ENCODE results near the gene ROR1. TPM values are rescaled to one million over a fixed set of nuclear protein-coding genes. Genes with fewer than 3 reads are reported as not detected.

ROR1 gene
- total RNA-seq, 1 donor = 52.5 TPM

DNA sequence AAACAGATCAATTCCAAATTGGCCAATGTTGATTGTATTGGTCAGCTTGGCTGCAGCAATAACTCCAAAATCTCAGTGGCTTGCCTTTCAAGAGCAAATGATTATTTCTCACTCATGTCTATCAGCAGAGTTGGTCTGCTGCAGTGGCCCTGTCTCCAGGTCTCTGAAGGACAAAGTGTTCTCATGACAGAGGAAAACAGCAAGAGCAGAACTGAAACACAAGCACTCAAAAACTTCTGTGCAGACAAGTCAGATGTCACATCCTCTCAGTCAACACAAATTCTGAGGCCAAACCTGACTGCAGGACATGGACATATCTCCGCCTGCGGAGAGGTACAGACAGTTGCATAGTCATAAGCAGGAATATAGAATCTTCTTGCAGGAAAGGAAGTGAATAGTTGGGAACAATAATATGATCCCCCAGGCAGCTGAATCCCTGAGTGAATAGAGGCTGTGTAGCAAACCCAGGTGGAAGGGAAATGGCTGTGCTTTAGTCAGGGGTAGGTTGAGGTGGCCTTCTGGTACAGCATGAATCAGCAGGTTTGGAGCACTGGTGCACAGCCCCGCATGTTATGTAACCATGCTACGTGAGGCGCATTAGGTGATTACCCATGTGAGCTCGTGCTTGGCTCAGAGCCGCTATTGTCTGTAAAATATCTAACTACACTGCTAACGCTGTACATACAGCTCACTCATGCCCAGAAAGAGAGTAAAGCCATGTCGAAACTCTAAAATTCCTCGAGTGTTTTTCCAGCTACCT, 412.5 kb downstream of the ROR1 start:
- TF ChIP-seq, protein P1, sequence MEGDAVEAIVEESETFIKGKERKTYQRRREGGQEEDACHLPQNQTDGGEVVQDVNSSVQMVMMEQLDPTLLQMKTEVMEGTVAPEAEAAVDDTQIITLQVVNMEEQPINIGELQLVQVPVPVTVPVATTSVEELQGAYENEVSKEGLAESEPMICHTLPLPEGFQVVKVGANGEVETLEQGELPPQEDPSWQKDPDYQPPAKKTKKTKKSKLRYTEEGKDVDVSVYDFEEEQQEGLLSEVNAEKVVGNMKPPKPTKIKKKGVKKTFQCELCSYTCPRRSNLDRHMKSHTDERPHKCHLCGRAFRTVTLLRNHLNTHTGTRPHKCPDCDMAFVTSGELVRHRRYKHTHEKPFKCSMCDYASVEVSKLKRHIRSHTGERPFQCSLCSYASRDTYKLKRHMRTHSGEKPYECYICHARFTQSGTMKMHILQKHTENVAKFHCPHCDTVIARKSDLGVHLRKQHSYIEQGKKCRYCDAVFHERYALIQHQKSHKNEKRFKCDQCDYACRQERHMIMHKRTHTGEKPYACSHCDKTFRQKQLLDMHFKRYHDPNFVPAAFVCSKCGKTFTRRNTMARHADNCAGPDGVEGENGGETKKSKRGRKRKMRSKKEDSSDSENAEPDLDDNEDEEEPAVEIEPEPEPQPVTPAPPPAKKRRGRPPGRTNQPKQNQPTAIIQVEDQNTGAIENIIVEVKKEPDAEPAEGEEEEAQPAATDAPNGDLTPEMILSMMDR (IDR thresholded peaks at IDR 0.05; ENCODE audit: extremely low read depth, low read depth, low read length) = no peak
- H4K20me1 ChIP-seq (ENCODE audit: insufficient read depth, low read length) = no peaks in the 10 kb centered on the region
- no peak overlapping the region for H3K27ac ChIP-seq (ENCODE audit: low read depth, low read length)
- H3K4me2 ChIP-seq (ENCODE audit: insufficient read depth, low read length) = no peak overlapping the region
- H3K36me3 ChIP-seq (ENCODE audit: insufficient read depth, low read length) = no peaks in the 10 kb centered on the region
- no peak overlapping the region for H2AFZ ChIP-seq (ENCODE audit: low read length)
- H3K79me2 ChIP-seq (ENCODE audit: insufficient read depth, low read length) = no peaks in the 10 kb centered on the region
- H3K9me3 ChIP-seq (ENCODE audit: low read depth, low read length) = no peaks in the 10 kb centered on the region
- no peak for DNase-seq (ENCODE audit: insufficient read length, low spot score, missing footprints)
- H3K27me3 ChIP-seq (ENCODE audit: insufficient read depth, low read length) = no peaks in the 10 kb centered on the region
- H3K4me3 ChIP-seq (ENCODE audit: insufficient read depth, low read length) = no peak overlapping the region
- peaks cover 10% of the 10 kb centered on the region for H3K4me1 ChIP-seq (ENCODE audit: insufficient read depth, low read length)

DNA sequence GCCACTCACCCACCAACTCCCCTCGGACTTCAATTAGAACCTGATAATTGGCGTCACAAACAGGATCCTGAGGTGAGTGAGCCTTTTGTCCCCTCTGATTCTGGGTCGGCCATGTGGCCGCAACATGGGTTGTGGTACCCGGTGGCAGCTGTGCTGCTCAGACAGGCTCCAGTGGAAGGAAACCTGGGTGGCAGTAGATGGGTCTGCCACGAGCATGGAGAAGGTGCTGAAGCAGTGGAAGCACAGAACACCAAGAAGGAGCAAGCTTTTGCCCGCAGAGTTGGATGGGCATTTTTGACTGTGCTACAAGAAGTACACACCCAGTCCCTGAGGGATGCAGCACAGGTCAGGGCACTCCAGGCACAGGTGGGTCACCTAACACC, 413.1 kb downstream of the ROR1 start:
- H4K20me1 ChIP-seq (ENCODE audit: insufficient read depth, low read length) = no peaks in the 10 kb centered on the region
- no peaks in the 10 kb centered on the region for H3K27me3 ChIP-seq (ENCODE audit: insufficient read depth, low read length)
- H3K4me2 ChIP-seq (ENCODE audit: insufficient read depth, low read length) = no peak overlapping the region
- H3K4me1 ChIP-seq (ENCODE audit: insufficient read depth, low read length) = peaks cover 10% of the 10 kb centered on the region
- TF ChIP-seq, protein P1 (IDR thresholded peaks at IDR 0.05; ENCODE audit: extremely low read depth, low read depth, low read length) = no peak
- no peaks in the 10 kb centered on the region for H3K79me2 ChIP-seq (ENCODE audit: insufficient read depth, low read length)
- no peak for DNase-seq (ENCODE audit: insufficient read length, low spot score, missing footprints)
- no peak overlapping the region for H3K4me3 ChIP-seq (ENCODE audit: insufficient read depth, low read length)
- no peaks in the 10 kb centered on the region for H3K36me3 ChIP-seq (ENCODE audit: insufficient read depth, low read length)
- no peak overlapping the region for H2AFZ ChIP-seq (ENCODE audit: low read length)
- H3K9me3 ChIP-seq (ENCODE audit: low read depth, low read length) = no peaks in the 10 kb centered on the region
- H3K27ac ChIP-seq (ENCODE audit: low read depth, low read length) = no peak overlapping the region

DNA sequence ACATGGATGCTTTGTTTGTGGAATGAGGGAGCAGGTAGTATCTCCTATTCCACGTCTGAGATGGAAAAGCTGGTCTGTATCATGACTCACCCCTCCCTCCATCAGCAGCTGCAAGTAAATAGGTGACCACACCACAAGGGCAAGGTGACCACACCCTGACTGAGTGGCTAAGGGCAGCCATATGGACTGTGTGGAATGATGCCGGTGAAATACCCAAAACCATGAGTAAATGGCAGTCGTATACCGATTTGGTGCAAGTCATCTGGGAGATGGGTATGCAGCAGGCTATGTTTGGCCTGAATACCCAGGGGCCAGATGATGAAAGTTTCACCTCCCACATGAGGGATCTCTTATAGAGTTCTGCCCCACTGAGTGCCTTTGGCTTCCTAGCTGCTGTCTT, 413.8 kb downstream of the ROR1 start:
- H3K9me3 ChIP-seq (ENCODE audit: low read depth, low read length) = no peaks in the 10 kb centered on the region
- TF ChIP-seq, protein P1 (IDR thresholded peaks at IDR 0.05; ENCODE audit: extremely low read depth, low read depth, low read length) = no peak
- H3K4me2 ChIP-seq (ENCODE audit: insufficient read depth, low read length) = no peak overlapping the region
- H4K20me1 ChIP-seq (ENCODE audit: insufficient read depth, low read length) = no peaks in the 10 kb centered on the region
- no peak overlapping the region for H3K4me3 ChIP-seq (ENCODE audit: insufficient read depth, low read length)
- H2AFZ ChIP-seq (ENCODE audit: low read length) = no peak overlapping the region
- no peaks in the 10 kb centered on the region for H3K79me2 ChIP-seq (ENCODE audit: insufficient read depth, low read length)
- H3K36me3 ChIP-seq (ENCODE audit: insufficient read depth, low read length) = no peaks in the 10 kb centered on the region
- no peak for DNase-seq (ENCODE audit: insufficient read length, low spot score, missing footprints)
- peaks cover 10% of the 10 kb centered on the region for H3K4me1 ChIP-seq (ENCODE audit: insufficient read depth, low read length)
- H3K27me3 ChIP-seq (ENCODE audit: insufficient read depth, low read length) = no peaks in the 10 kb centered on the region
- H3K27ac ChIP-seq (ENCODE audit: low read depth, low read length) = no peak overlapping the region

DNA sequence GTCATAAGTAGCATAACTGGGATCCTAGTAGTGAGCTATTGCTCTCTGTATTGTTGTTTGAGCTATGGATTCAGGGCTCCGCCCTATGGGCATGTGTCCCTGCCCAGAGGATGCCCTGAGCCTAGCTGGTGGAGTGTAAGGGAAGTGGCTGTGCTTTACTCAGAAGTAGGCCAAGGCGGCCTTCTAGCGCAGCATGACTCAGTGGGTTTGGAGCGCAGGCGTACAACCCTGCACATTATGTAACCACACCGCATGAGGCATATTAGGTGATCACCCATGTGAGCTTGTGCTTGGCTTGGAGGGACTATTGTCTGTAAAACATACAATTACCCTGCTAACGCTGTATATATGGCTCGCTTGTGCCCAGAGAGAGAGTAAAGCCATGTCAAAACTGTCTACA, 418.5 kb downstream of the ROR1 start:
- Histone ChIP-seq H3K9me3 (ENCODE audit: low read depth, low read length) (no peaks in the 10 kb centered on the region), H3K36me3 (ENCODE audit: insufficient read depth, low read length) (no peaks in the 10 kb centered on the region), H3K27ac (ENCODE audit: low read depth, low read length) (no peak overlapping the region), H3K27me3 (ENCODE audit: insufficient read depth, low read length) (no peaks in the 10 kb centered on the region), H3K4me2 (ENCODE audit: insufficient read depth, low read length) (no peak overlapping the region), H2AFZ (ENCODE audit: low read length) (no peak overlapping the region), H3K79me2 (ENCODE audit: insufficient read depth, low read length) (no peaks in the 10 kb centered on the region), H3K4me1 (ENCODE audit: insufficient read depth, low read length) (peaks cover 11% of the 10 kb centered on the region), H3K4me3 (ENCODE audit: insufficient read depth, low read length) (no peak overlapping the region), H4K20me1 (ENCODE audit: insufficient read depth, low read length) (no peaks in the 10 kb centered on the region)
- TF ChIP-seq, protein P1 (IDR thresholded peaks at IDR 0.05; ENCODE audit: extremely low read depth, low read depth, low read length) = no peak
- no peak for DNase-seq (ENCODE audit: insufficient read length, low spot score, missing footprints)

Measured in osteoblast (primary cell).